Measurements from ENCODE around the gene CDH13. TPM values are rescaled to one million over a fixed set of nuclear protein-coding genes. Genes with fewer than 3 reads are reported as not detected.
A peak's percentile ranks its signal among the peaks of the same experiment; 100 is the strongest.

Gene CDH13
- total RNA-seq, 2 donors from 2014 or later = 228 to 280 TPM

- H3K4me1 ChIP-seq (ENCODE audit: control insufficient read depth in 1 of 2, low read depth in 2 of 2) = no peaks in the 10 kb centered on the region
- ATAC-seq (ENCODE audit: insufficient number of reproducible peaks, low FRiP score, low read depth) (no peak), DNase-seq (ENCODE audit: low spot score) (no peak)
- TF ChIP-seq, protein P1, sequence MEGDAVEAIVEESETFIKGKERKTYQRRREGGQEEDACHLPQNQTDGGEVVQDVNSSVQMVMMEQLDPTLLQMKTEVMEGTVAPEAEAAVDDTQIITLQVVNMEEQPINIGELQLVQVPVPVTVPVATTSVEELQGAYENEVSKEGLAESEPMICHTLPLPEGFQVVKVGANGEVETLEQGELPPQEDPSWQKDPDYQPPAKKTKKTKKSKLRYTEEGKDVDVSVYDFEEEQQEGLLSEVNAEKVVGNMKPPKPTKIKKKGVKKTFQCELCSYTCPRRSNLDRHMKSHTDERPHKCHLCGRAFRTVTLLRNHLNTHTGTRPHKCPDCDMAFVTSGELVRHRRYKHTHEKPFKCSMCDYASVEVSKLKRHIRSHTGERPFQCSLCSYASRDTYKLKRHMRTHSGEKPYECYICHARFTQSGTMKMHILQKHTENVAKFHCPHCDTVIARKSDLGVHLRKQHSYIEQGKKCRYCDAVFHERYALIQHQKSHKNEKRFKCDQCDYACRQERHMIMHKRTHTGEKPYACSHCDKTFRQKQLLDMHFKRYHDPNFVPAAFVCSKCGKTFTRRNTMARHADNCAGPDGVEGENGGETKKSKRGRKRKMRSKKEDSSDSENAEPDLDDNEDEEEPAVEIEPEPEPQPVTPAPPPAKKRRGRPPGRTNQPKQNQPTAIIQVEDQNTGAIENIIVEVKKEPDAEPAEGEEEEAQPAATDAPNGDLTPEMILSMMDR (IDR thresholded peaks at IDR 0.05) = no peak
- H3K9me3 ChIP-seq = no peaks in the 10 kb centered on the region
- H3K27me3 ChIP-seq (replicated peaks; ENCODE audit: insufficient read depth) = no peaks in the 10 kb centered on the region
- H3K36me3 ChIP-seq = no peaks in the 10 kb centered on the region
- H3K27ac ChIP-seq = no peak overlapping the region
- H3K4me3 ChIP-seq = no peak overlapping the region
These were observed 579.7 kb downstream of the CDH13 start for GRCh38 chr16:83206426-83206825.

GRCh38 chr16:83211711-83212110, 584.9 kb downstream of the CDH13 start:
- TF ChIP-seq, protein P1 (IDR thresholded peaks at IDR 0.05) = no peak
- no peak overlapping the region for H3K4me3 ChIP-seq
- H3K36me3 ChIP-seq = no peaks in the 10 kb centered on the region
- no peak overlapping the region for H3K27ac ChIP-seq
- no peak for DNase-seq (ENCODE audit: low spot score)
- no peak for ATAC-seq (ENCODE audit: insufficient number of reproducible peaks, low FRiP score, low read depth)
- no peaks in the 10 kb centered on the region for H3K9me3 ChIP-seq
- no peaks in the 10 kb centered on the region for H3K27me3 ChIP-seq (replicated peaks; ENCODE audit: insufficient read depth)
- H3K4me1 ChIP-seq (ENCODE audit: control insufficient read depth in 1 of 2, low read depth in 2 of 2) = no peaks in the 10 kb centered on the region

GRCh38 chr16:83212301-83212841, 585.6 kb downstream of the CDH13 start:
- ATAC-seq (ENCODE audit: insufficient number of reproducible peaks, low FRiP score, low read depth) = no peak
- no peaks in the 10 kb centered on the region for H3K4me1 ChIP-seq (ENCODE audit: control insufficient read depth in 1 of 2, low read depth in 2 of 2)

GRCh38 chr16:83214671-83215070, 587.9 kb downstream of the CDH13 start:
- no peak for DNase-seq (ENCODE audit: low spot score)
- Histone ChIP-seq H3K9me3 (no peaks in the 10 kb centered on the region), H3K4me3 (no peak overlapping the region), H3K27ac (no peak overlapping the region), H3K36me3 (no peaks in the 10 kb centered on the region), H3K27me3 (replicated peaks; ENCODE audit: insufficient read depth) (no peaks in the 10 kb centered on the region), H3K4me1 (ENCODE audit: control insufficient read depth in 1 of 2, low read depth in 2 of 2) (no peaks in the 10 kb centered on the region)
- ATAC-seq (ENCODE audit: insufficient number of reproducible peaks, low FRiP score, low read depth) = no peak
- TF ChIP-seq, protein P1 (IDR thresholded peaks at IDR 0.05) = no peak

More at GRCh38 chr16:83212301-83212841, 585.6 kb downstream of the CDH13 start:
- Histone ChIP-seq H3K27ac (no peak overlapping the region), H3K27me3 (replicated peaks; ENCODE audit: insufficient read depth) (no peaks in the 10 kb centered on the region), H3K36me3 (no peaks in the 10 kb centered on the region), H3K4me3 (no peak overlapping the region), H3K9me3 (no peaks in the 10 kb centered on the region)
- TF ChIP-seq, protein P1 (IDR thresholded peaks at IDR 0.05) = no peak
- DNase-seq (ENCODE audit: low spot score) = no peak

DNA sequence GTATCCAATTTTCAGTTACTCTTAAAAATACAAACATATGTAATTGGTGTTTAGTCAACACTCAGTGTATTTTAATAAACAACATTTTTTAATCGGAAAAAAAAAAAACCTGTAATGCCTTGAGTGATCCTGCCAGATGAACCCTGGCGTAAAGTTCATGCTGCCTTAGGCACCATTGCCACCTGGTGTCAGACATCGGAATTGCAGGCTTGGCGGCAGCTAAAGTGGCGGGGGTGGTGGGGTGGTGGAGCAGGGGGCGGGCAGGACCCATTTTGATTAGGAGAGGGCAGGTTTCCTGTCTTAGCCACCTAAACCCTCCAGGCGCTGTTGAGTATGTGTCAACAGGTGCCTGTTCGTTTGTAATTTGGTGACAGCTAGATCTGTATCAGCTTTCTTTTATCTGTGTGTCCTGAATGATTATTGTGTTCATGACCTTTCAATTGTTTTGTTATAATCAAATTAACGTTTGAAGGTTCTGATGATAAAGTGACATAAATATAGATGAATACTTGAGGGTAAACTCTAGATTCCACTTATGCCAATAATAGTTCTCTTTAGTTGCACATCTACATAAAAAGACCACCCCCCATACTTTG, 588.7 kb downstream of the CDH13 start:
- no peaks in the 10 kb centered on the region for H3K9me3 ChIP-seq
- DNase-seq (ENCODE audit: low spot score) = no peak
- no peaks in the 10 kb centered on the region for H3K27me3 ChIP-seq (replicated peaks; ENCODE audit: insufficient read depth)
- no peak overlapping the region for H3K27ac ChIP-seq
- no peak for ATAC-seq (ENCODE audit: insufficient number of reproducible peaks, low FRiP score, low read depth)
- no peaks in the 10 kb centered on the region for H3K36me3 ChIP-seq
- H3K4me1 ChIP-seq (ENCODE audit: control insufficient read depth in 1 of 2, low read depth in 2 of 2) = no peaks in the 10 kb centered on the region
- H3K4me3 ChIP-seq = no peak overlapping the region
- TF ChIP-seq, protein P1 (IDR thresholded peaks at IDR 0.05) = peak; percentile 55
